Fibroblast of gingiva (primary cell): ENCODE data around the gene MOGAT3.
A peak's percentile ranks its signal among the peaks of the same experiment; 100 is the strongest.

Experiments used
- DNase-seq: peaks from one replicate; pipeline ENCODE4 v3.0.0-alpha.2; 2011; ENCODE audit warnings: low read depth

The MOGAT3 gene

DNA sequence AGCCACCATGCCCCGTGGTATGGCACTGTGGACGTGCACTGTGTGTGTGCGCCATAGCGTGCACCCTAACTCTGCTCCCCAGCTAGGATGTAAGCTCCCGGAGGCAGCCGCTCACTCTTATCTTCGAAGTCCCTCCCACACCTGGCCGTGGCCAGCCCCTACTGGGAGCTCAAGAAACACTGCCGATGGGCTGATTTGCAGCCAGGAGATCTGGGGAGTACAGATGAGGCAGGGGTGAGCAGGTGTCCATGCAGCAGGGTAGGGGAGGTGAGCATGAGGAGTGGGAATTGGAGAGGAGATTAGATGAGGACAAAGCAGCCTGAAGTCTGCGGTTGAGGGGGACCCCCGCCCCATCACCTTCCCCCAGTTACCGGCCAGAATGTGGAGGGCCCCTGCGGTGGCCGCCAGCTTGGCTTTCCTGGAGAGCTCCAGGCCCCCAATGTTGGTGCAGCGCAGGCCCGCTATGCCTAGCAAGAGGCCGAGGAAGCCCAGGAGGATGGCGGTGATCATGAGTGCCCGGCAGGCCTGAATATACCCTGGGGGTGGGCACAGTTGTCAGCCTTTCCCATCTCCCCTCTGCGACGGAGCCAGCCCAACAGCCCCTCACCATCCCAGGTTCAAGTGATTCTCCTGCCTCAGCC is 33.2 kb upstream of the MOGAT3 start:
- DNase-seq, result no peak

DNA sequence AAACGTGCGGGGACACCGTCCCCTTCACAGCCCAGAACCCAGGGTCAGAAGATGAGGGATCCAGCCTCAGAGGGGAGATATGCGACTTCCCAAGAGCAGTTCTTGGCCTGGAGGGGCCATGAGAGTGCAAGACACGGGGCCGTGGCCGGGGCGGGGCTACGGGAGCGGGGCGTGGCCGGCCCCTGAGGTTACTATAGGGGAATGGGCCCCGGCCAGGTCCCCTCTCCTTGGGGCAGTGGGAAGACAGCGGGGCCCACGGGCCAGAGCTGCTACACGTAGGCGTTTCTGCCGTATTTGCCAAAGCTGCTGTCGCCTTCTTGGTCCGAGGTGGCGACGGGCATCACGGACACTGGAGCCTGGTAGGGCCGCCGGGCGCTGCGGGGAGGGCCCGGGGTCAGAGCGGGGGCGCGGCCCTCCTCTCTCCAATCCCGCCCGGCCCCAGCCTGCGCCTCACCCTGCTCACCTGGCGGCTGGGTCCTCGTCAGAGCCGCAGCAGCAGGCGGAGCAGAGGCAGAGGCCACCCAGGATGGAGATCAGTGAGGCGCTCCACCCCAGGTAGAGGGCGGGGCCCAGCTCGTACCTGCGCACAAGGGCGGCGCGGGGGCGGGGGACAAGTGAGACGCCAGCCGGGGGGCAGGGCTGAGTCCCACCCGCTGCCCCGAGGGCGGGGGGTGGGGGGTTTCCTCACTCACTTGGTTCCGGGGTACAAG is 31.5 kb upstream of the MOGAT3 start:
- DNase-seq, result no peak

DNA sequence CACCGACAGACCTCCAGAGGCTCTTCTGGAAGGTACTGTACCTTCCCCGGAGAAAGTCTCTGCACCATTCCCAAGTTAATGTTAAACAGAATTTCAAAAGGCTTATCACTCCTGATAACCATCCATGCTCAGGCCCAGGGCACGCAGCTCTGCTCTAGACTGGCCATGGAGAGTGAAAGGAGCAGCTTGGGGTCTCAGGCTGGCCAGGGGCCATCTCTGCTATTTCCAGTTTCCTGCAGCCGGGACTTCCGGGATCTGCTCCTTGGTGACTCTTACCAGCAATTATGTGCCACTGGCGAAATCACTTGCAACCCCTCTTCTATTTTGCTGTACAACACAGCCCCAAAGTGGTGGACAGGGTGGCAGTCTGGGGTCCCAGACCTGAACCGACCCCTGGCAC is 30.8 kb upstream of the MOGAT3 start:
- DNase-seq, result no peak

DNA sequence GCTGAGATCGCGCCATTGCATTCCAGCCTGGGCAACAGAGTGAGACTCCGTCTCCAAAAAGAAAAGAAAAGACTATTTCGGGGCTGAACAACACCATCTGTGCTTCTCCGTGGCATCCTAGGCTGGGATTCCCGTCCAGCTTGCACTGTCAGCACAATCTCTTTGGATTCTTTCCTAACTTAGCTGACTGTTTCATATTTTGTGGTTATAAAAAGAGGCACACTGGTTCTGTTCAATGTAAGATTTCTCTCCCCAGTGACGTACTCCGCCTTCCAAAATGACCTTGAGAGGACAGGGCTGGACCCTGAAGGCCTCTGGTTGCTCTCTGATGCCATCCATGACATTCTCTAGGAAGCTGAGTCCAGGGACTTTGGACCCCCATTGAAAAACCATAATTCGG is 25.9 kb upstream of the MOGAT3 start:
- DNase-seq, result peak; percentile 43

DNA sequence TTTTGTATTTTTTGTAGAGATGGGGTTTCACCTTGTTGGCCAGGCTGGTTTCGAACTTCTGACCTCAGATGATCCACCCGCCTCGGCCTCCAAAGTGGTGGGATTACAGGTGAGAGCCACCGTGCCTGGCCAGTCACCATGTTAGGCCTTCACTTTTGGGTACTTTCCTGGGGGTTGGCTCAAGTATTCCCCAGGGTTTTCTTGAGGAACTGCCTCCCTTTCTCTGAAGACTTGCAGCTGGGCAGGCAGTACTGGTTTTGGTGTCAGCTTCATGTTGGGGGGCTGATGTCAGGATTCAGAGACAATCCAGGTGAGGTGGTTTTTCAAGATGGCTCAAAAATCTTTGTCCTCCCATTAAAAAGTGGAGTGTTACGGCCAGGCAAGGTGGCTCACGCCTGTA is 24.8 kb upstream of the MOGAT3 start:
- DNase-seq, result no peak

DNA sequence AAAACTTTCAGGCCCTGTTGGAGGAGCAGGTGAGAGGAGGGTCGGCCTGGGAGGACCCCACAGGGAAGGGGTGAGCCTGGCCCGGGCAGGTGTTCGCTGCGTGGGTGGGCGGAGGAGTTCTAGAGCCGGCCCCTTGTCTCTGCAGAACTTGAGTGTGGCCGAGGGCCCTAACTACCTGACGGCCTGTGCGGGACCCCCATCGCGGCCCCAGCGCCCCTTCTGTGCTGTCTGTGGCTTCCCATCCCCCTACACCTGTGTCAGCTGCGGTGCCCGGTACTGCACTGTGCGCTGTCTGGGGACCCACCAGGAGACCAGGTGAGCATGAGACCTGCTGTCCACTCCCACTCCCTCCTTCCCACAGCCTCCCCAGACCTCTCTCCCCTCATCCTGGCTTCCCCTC is 22.7 kb upstream of the MOGAT3 start:
- no peak for DNase-seq

DNA sequence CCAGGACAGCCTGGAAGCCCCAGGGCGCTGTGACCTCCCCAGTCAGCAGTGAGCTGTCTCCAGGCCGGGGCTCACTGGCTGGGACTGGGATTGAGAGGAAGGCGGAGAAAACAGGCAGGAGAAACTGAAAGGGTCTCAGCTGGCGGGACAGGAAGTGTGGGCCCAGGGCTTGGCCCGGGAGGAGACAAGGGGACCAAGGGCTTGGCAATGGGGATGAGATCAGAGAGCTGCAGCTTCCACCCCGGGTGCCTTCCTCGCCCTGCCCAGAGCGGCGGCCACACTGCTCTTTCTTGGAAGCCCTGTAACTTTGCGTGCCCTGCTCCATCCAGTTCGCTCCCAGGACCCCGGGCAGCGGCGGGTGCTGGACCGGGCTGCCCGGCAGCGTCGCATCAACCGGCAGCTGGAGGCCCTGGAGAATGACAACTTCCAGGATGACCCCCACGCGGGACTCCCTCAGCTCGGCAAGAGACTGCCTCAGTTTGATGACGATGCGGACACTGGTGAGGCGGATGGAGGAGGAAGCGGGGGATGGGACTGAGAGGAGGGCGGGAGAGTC is 21.5 kb upstream of the MOGAT3 start:
- DNase-seq, result no peak

DNA sequence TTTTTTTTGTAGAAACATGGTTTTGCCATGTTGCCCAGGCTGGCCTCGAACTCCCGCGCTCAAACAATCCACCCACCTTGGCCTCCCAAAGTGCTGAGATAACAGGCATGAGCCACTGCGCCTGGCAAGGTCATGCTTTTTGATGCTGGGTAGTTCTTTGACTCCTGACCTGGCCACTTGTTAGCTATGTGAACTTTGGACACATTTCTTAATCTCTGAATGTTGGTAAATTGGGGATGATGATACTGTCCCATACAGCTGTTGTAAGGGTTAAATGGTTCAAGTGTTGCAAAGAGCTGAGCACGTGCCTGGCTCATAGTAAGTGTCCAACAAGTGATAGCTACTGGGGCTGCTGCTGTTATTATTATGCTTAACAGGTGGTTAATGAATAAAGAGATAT is 19.5 kb upstream of the MOGAT3 start:
- no peak for DNase-seq

DNA sequence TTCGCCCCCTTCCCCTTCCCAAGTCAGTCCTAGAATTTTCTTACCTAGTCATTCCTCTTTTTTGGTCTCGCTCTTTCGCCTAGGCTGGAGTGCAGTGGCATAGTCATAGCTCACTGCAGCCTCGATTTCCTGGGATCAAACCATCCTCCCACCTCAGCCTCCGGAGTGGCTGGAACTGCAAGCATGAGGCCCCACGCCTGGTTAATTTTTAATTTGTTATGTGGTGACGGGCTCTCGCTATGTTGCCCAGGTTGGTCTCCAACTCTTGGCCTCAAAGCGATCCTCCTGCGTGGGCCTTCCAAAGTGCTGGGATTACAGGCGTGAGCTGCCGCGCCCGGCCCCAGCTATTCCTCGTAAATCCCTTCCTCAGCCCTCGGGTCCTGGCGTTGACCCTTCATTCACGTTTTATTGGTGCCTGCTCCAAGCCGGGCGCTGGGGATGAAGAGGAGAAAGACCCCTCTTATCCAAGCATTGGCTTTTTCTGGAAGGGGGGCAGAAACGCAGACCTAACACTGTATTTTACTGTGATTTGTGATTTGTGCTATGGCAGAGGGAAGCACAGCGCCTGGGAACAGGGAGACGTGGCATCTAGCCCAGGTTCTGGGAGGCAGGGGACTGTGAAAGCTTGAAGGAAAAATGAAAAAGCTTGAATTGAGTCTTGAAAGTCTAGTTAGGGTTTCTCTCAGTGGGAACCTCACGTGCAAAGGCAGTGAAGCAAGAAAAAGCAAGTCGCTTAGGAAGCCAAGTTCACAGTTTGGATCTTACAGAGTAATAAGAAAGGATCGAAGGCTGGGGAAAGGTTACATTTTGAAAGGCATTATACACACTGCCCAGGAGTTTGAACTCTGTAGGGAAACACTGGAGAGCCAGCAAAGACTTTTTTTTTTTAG is 17.6 kb upstream of the MOGAT3 start:
- DNase-seq, result peak; percentile 12

DNA sequence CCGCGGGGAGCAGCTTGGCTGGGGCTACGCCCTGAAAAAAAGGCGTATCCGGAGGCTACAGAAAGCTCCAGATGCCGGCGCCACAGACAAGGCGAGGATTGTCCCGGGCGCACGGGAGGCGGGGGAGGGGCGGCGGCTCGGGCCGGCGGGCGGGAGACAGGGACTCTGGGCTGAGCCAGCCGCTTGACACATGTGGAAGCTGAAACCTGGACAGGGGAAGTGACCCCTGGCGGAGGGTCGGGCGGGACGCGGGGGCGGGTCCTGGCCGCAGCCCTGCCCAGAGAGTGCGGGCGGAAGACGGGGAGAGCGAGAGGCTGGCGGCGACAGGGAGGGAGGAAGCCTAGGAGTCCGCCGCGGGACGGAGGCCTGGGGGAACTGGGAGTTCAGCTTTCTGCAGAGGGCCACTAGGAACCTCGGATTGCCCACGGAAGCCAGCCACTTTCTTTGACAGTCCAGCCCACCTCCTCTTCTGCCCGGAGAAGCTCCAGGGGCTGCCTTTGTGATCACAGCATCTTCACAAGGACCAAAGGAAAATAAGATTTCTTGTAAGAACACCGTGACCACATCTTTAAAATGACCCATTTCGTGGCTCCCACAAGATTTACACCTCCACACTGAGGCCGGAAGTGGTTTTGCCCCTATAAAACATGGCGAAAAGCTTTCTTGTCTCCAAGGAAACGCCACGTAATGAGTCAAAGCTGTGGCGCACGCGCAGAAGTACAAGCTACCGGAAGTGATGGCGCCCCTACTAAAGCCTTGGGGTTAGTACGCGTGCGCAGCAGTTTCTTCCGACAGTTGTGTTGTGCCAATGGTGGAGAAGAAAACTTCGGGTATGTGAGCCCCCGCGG is 16.8 kb upstream of the MOGAT3 start, which contains the start of the genes PLOD3 and ZNHIT1:
Gene PLOD3 (minus strand): TSS at position 194 of the 848 bp plus-strand sequence. CDS start 307 bp downstream, outside the sequence.
Gene ZNHIT1 (plus strand): TSS at position 778 of the 848 bp plus-strand sequence. CDS start 31 bp downstream, at position 809.
- peak; percentile 96 for DNase-seq

DNA sequence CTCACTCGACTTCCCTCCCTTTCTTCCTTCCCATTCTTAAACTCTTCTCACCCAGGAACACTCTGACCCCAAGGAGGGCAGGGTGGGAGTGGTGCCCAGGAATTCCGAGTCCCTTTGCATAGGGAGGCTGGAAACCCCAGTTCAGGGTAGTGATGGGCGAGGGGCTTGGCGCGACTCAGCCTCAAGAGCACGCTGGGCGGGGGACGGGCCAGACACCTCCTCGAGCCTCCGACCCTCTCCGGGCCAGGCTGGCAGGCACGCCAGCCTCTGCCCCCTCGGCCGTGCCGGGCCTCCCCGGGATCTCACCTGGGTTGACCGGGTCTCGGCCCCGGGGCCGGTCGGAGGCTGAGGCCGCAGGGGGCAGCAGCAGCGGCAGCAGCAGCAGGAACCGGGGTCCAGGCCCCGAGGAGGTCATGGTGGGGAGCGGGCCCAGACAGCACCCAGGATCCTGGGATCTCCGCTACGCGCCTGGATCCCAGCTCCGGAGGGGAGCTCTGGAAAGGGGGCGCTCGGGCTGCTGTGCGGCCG is 16.1 kb upstream of the MOGAT3 start:
- no peak for DNase-seq

DNA sequence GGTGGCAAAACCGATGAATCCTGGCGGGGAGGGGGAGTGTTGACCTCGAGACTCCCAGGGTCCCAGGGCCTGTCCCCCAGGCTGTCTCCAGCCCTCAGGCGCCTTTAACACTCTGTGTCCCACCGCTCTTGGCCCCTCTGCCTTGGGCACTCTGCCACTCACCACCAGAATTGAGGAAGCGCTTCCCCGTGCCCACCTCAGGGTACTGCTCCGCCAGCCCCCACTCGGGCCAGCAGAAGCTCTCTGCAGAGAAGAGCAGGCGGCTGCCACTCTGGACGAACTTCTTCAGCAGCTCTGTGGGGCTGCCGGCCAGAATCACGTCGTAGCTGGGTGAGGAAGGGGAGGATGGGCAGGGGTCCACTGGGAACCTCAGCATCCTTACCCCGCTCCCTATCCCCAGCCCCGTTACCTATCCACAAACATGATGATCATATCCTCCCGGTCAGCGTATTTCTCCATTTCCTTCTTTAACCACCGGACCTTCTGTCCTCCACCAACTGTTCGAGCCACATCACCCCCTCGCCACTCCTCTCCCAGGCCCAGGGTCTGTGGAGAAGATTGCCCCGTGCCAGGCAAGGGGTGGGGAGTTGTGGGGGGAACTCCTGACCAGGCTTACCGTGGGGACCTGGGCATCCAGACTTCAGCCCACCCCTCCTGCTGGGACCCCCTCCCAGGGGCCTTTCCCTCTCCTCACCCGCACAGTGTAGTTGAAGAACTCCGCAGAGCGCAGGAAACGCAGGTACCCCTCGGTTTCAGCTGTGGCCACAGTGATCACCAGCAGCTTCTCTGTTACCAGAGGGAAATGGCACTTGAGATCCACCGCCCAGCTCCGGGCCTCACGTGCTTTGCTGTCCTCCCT is 15.4 kb upstream of the MOGAT3 start:
- peak; percentile 23 for DNase-seq

DNA sequence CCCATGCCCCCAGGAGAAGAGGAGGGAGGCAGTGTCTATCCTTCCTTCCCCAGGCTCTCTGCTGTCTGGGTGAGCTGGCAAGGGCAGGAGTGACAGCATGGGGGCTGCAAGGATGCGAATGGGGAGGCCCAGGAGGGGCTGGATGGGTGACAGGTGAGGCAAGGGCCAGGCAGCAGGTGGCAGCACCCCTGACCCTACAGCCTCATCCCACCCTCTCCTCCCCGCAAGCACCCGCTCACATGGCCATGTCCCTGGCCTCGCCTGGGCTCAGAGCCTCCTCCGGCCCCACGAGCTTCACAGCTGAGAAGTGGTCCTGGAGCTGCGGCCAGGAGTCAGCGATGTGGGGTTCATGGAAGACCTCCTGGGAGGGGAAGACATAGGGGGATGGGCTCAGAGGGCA is 11.2 kb upstream of the MOGAT3 start:
- DNase-seq, result no peak

DNA sequence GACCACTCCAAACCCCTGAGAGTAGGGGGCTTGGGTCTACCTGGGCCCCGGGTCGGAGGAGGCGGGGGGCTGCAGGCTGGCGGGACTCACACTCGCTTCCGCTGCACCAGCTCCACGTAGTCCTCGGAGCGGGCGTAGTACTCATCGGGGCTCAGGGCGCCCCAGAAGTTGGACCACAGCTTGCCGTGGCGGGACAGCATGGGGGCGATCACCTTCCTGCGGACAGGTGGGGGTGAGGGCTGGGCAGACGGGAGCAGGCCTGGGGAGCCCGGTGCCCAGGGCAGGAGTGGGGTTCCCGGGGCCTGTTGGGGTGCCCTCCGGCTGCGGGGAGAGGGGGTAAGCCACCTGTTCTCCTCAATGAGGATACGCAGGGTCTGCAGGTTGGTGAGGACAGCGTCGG is 10.7 kb upstream of the MOGAT3 start:
- no peak for DNase-seq

DNA sequence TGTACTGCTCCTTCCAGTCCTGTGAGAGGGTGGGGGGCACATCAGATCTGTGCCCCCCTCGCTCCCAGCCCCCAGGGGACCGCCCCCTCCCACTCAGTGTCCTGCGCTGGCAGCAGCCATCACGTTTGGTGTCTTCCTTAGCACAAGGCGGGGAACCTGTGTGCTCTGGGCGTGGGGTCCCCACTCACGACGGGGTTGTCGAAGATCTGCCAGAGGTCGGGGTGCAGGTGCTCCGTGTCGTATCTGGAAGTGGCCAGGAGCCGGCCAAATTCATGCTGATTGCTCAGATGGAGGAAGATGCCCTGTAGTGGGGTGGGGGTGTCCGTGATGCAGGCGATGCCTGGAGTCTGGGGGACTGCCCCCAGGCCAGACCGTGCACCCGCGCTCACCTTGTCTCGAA is 9.3 kb upstream of the MOGAT3 start:
- DNase-seq, result no peak

DNA sequence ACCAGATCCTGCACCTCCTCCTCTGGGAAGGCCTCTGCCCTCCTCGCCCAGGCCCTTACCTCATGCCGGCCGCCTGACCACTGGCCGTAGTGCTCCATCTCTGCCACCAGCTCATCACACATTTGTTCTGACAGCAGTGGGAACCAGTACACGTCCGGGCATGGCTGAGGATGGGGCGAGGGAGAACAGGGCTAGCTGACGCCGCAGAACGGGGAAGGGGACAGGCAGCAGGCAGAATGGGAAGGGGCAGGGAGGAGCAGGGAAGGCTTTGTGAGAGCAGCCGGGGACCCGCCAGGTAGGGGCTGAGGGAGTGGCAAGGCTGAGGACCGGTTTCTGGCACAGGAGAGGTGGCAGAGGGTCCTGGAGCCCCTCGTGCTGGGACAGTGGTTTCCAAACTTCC is 8.0 kb upstream of the MOGAT3 start:
- DNase-seq, result no peak

DNA sequence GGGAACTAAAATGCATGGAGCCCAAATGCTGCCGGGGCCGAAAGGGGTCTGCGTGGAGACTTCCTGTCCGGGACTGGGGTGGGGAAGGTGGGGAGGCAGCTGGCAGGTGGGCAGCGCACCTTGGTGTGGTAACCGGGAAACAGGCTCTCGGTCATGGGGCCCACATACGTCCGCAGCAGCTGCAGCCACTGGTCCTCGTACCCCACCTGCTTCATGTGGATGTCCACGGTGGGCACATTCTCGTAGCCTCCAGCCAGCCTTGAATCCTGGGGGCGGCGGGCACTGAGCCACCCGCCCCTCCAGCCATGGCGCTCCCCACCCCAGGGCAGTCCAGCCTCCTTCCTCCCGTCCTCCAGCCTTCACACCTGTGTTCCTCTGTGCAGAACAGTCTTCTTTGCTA is 6.6 kb upstream of the MOGAT3 start:
- no peak for DNase-seq

DNA sequence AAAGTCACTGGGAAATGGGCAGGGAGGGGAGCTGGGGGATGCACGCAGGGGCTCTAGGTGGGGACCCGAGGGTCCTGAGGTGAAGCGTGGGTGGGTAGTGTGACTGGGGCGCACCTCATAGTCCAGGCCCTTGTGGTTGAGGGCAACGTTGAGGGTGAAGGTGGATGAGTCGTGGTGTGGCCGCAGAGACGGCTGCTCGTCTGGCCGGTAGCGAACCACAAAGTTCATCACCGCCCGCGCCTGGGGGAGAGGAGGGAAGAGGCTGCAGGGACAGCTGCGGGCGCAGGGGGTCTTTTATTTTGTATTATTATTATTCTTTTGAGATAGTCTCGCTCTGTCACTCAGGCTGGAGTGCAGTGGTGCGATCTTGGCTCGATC is 5.8 kb upstream of the MOGAT3 start:
- DNase-seq, result no peak

DNA sequence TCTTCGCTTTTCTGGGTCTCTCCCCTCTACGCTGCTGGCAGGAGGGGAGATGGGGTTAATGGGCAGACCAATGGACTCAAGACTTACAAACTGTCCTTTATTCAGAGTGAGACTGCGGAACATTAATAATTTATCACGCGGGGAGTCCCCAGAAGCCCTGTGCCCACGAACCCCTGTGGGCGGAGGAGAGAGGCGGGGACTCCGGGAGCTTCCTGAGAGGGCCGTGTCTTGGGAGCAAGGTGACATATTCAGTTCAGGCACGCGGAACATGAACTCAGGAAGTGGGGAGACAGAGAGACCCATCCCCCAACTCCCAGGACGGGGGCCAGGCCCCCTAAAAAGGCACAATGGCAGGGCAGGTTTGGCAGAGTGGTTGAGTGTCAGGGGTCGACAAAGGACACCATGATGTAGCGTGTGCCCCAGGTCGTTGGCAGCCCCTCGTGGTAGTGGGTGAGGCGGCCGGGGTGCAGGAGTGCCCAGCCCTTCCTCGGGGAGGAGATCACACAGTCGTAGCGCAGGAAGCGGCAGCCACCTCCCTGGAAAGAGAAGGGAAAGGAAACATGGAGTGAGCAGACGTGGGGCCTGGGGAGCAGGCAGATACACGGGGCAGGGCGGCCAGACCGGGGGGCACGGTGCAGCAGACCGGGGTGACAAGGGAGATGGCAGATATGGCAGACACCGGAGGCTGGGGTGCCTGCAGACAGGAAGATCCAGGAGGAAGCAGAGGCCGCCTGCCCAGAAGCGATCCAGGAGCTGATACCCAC is 5.2 kb upstream of the MOGAT3 start:
- no peak for DNase-seq
